ENCODE results near the gene MMP21. TPM values are rescaled to one million over a fixed set of nuclear protein-coding genes. Genes with fewer than 3 reads are reported as not detected.

The MMP21 gene
- total RNA-seq, 1 donor from 2014 or later, result not detected

- TF ChIP-seq CTCF (IDR thresholded peaks at IDR 0.05; ENCODE audit: borderline replicate concordance), result no peak
- no peaks in the 10 kb centered on the region for H3K4me1 ChIP-seq
- no peak overlapping the region for H3K4me3 ChIP-seq
- peaks cover 4% of the 10 kb centered on the region for H3K9me3 ChIP-seq (replicated peaks)
- peaks cover 3% of the 10 kb centered on the region for H3K36me3 ChIP-seq
- intact Hi-C loops (cut with micrococcal nuclease), result no loop called here
- DNase-seq, result no peak
- no peaks in the 10 kb centered on the region for H3K27me3 ChIP-seq (ENCODE audit: low read depth)
- H3K27ac ChIP-seq (replicated peaks), result no peak overlapping the region
Observed at GRCh38 chr10:125782054-125782453, 6.4 kb upstream of the MMP21 start.

- intact Hi-C loops (cut with micrococcal nuclease), result no loop called here
- no peak for DNase-seq
- Histone ChIP-seq H3K36me3 (no peaks in the 10 kb centered on the region), H3K27me3 (ENCODE audit: low read depth) (no peaks in the 10 kb centered on the region), H3K9me3 (replicated peaks) (peaks cover 4% of the 10 kb centered on the region), H3K4me1 (no peaks in the 10 kb centered on the region), H3K27ac (replicated peaks) (no peak overlapping the region), H3K4me3 (no peak overlapping the region)
- TF ChIP-seq CTCF (IDR thresholded peaks at IDR 0.05; ENCODE audit: borderline replicate concordance), result no peak
Observed at GRCh38 chr10:125781374-125781773, 5.8 kb upstream of the MMP21 start.

- Histone ChIP-seq H3K4me3 (no peak overlapping the region), H3K27me3 (ENCODE audit: low read depth) (peaks cover 2% of the 10 kb centered on the region), H3K9me3 (replicated peaks) (peaks cover 4% of the 10 kb centered on the region), H3K4me1 (no peaks in the 10 kb centered on the region), H3K36me3 (no peaks in the 10 kb centered on the region), H3K27ac (replicated peaks) (no peak overlapping the region)
- intact Hi-C loops (cut with micrococcal nuclease), result no loop called here
- TF ChIP-seq CTCF (IDR thresholded peaks at IDR 0.05; ENCODE audit: borderline replicate concordance), result no peak
- DNase-seq, result no peak
Observed at GRCh38 chr10:125779403-125780327, 4.0 kb upstream of the MMP21 start.

GRCh38 chr10:125778556-125778955 is 2.9 kb upstream of the MMP21 start:
- no peak overlapping the region for H3K27ac ChIP-seq (replicated peaks)
- H3K36me3 ChIP-seq, result no peaks in the 10 kb centered on the region

GRCh38 chr10:125777806-125778205 is 2.2 kb upstream of the MMP21 start:
- intact Hi-C loops (cut with micrococcal nuclease), result no loop called here
- H3K27ac ChIP-seq (replicated peaks), result no peak overlapping the region
- TF ChIP-seq CTCF (IDR thresholded peaks at IDR 0.05; ENCODE audit: borderline replicate concordance), result no peak
- peaks cover 3% of the 10 kb centered on the region for H3K27me3 ChIP-seq (ENCODE audit: low read depth)
- H3K36me3 ChIP-seq, result no peaks in the 10 kb centered on the region
- H3K4me1 ChIP-seq, result no peaks in the 10 kb centered on the region
- DNase-seq, result no peak
- H3K4me3 ChIP-seq, result no peak overlapping the region
- H3K9me3 ChIP-seq (replicated peaks), result peaks cover 4% of the 10 kb centered on the region

More at GRCh38 chr10:125778556-125778955, 2.9 kb upstream of the MMP21 start:
- intact Hi-C loops (cut with micrococcal nuclease), result no loop called here
- Histone ChIP-seq H3K27me3 (ENCODE audit: low read depth) (peaks cover 3% of the 10 kb centered on the region), H3K9me3 (replicated peaks) (peaks cover 4% of the 10 kb centered on the region), H3K4me1 (no peaks in the 10 kb centered on the region), H3K4me3 (no peak overlapping the region)
- TF ChIP-seq CTCF (IDR thresholded peaks at IDR 0.05; ENCODE audit: borderline replicate concordance), result no peak
- no peak for DNase-seq

Measured in left ventricle myocardium inferior (tissue), 1 donor.